ENCODE data around the gene PRDX5. TPM values are rescaled to one million over a fixed set of nuclear protein-coding genes. Genes with fewer than 3 reads are reported as not detected.

The PRDX5 gene
- total and polyA plus RNA-seq, 2 donors from 2014 or later: 192 to 1,026 TPM

DNA sequence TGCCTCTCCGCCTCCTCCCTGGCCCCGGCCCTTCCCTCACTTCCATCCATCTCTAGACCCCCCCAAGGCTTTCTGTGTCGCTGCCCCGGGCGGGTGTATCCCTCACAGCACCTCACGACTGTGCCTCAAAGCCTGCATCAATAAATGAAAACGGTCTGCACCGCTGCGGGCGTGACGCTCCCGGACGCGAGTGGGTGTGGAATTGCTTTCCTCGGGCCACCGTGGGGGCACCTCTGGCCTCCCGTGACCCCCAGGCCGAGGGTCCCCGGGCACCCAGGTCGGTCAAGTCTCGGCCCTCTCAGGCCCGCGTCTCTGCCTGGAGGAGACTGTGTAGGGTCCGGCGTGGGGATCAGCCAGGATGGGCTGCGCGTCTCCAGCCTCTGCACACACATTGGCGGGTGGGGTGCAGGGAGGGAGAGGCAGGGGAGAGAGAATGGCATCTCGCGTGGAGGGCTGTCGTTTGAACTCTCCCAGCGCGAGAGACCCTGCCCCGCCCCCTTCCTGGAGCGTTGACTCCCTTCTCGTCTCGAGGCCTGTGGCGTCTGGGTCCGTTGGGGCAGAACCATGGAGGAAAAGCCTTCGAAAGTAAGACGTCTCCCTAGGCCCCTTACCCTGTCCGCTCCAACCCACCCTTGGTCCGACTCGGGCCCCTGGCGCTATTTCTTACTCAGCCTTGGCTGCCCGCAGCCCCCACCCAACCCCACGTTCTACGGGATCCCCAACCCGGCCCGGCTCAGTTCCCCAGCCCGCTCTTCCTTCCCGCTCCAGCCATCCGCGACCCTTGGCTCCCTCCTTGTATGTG lies 17.9 kb upstream of the PRDX5 start, which contains the start of gene CATSPERZ:
TSS of gene CATSPERZ (plus strand) at position 512 of the 802 bp plus-strand sequence. CDS start at position 565, 53 bp downstream.
- Histone ChIP-seq H3K9me3 (ENCODE audit: control insufficient read depth in 2 of 3, insufficient read depth in 1 of 3, low read length in 3 of 3) (no peaks in the 10 kb centered on the region), H3K9ac (ENCODE audit: low read length in 3 of 3) (peak within 1 kb of the TSS in 1 of 3 donors; percentile 26), H3K27me3 (ENCODE audit: control insufficient read depth, insufficient read depth, low read length) (peaks cover 39% of the 10 kb centered on the region), H3K4me1 (ENCODE audit: control insufficient read depth in 2 of 3, insufficient read depth in 2 of 3, low read depth in 1 of 3, low read length in 3 of 3) (peaks cover 0 to 26% (median 0%) of the 10 kb centered on the region in 3 donors), H3K27ac (ENCODE audit: low read depth in 2 of 2, low read length in 2 of 2) (no peak within 1 kb of the TSS), H3K36me3 (ENCODE audit: control insufficient read depth in 2 of 3, insufficient read depth in 3 of 3, low read length in 3 of 3) (no peaks in the 10 kb centered on the region), H3K4me3 (ENCODE audit: low read length in 3 of 3) (peak within 1 kb of the TSS; percentile 11 to 53 (median 45))
- TF ChIP-seq, protein P1, sequence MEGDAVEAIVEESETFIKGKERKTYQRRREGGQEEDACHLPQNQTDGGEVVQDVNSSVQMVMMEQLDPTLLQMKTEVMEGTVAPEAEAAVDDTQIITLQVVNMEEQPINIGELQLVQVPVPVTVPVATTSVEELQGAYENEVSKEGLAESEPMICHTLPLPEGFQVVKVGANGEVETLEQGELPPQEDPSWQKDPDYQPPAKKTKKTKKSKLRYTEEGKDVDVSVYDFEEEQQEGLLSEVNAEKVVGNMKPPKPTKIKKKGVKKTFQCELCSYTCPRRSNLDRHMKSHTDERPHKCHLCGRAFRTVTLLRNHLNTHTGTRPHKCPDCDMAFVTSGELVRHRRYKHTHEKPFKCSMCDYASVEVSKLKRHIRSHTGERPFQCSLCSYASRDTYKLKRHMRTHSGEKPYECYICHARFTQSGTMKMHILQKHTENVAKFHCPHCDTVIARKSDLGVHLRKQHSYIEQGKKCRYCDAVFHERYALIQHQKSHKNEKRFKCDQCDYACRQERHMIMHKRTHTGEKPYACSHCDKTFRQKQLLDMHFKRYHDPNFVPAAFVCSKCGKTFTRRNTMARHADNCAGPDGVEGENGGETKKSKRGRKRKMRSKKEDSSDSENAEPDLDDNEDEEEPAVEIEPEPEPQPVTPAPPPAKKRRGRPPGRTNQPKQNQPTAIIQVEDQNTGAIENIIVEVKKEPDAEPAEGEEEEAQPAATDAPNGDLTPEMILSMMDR (IDR thresholded peaks at IDR 0.05; ENCODE audit: borderline replicate concordance, extremely low read depth, insufficient read depth): no peak
- peak in 4 of 5 donors; percentile 25 to 80 (median 62) for DNase-seq
- FAIRE-seq: no peak
- intact Hi-C loops (cut with DNase I): loop anchor here (5.0 kb wide), 1 partner anchor 108 kb away; no protein-coding TSS in a partner anchor

DNA sequence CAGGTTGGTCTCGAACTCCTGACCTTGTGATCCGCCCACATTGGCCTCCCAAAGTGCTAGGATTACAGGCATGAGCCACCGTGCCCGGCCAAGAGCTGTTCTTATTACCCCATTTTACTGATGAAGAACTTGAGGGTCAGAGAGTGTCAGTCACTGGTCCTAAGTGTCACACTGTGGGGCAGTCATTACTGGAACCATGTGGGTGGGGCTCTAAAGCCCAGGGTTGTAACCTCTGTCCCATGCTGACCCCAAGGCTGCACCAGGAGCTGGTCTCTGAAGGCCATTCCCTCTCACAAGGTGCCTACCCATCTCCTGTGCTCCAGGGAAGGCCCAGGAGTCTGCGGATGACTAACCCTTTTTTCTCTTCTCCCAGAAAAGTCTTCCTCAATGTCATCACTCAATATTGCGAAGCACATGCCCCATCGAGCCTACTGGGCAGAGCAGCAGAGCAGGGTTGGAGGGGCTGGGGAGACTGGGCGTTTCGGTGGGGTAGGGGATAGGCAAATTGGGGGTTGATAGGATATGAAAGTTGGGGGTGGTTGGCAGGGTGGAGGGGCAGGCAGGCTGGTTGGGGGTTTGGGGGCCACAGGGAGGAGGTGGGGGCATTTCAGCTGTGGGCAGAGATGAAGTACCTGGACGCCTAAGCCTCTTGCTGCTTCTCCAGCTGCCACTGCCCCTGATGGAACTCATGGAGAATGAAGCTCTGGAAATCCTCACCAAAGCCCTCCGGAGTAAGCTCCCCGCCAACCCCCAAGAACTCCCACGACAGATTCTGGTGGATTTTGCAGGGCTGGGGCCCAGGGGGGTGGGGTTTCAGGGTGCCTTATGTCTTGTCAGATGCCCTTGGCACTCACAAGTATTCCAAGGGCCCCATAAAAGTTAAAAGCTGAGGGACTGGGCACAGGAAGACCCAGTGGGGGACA lies 14.6 kb upstream of the PRDX5 start:
- intact Hi-C loops (cut with DNase I): loop anchor here (5.0 kb wide), 1 partner anchor 111 kb away; no protein-coding TSS in a partner anchor
- peaks cover 11% of the 10 kb centered on the region for H3K27me3 ChIP-seq (ENCODE audit: control insufficient read depth, insufficient read depth, low read length)
- H3K4me3 ChIP-seq (ENCODE audit: low read length in 3 of 3): no peak overlapping the region
- FAIRE-seq (no peak), DNase-seq (peak in 2 of 5 donors; percentile 68 to 75)
- peaks cover 0 to 3% (median 0%) of the 10 kb centered on the region in 3 donors for H3K36me3 ChIP-seq (ENCODE audit: control insufficient read depth in 2 of 3, insufficient read depth in 3 of 3, low read length in 3 of 3)
- H3K9me3 ChIP-seq (ENCODE audit: control insufficient read depth in 2 of 3, insufficient read depth in 1 of 3, low read length in 3 of 3): no peaks in the 10 kb centered on the region
- H3K9ac ChIP-seq (ENCODE audit: low read length in 3 of 3): peak overlapping the region in 2 of 3 donors; percentile 20 to 77
- TF ChIP-seq, protein P1 (IDR thresholded peaks at IDR 0.05; ENCODE audit: borderline replicate concordance, extremely low read depth, insufficient read depth): no peak
- H3K4me1 ChIP-seq (ENCODE audit: control insufficient read depth in 2 of 3, insufficient read depth in 2 of 3, low read depth in 1 of 3, low read length in 3 of 3): peaks cover 0 to 35% (median 7%) of the 10 kb centered on the region in 3 donors
- H3K27ac ChIP-seq (ENCODE audit: low read depth in 2 of 2, low read length in 2 of 2): peak overlapping the region in 1 of 2 donors; percentile 99

DNA sequence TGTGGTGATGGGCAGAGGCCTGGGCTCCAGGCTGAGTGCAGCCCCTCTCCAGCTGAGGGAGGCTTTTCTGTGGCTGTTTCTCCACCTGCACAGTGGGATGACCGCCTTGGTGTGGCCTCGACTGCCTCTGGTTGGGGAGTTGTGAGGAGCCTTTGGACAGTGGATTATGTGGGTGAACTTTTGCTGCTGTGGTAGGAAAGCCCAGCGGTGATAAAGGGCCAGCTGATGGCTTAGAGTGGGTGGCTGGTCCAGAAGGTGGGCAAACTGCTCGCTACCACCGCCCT lies 13.9 kb upstream of the PRDX5 start:
- TF ChIP-seq, protein P1 (IDR thresholded peaks at IDR 0.05; ENCODE audit: borderline replicate concordance, extremely low read depth, insufficient read depth): no peak
- H3K36me3 ChIP-seq (ENCODE audit: control insufficient read depth in 2 of 3, insufficient read depth in 3 of 3, low read length in 3 of 3): peaks cover 0 to 3% (median 0%) of the 10 kb centered on the region in 3 donors
- H3K27ac ChIP-seq (ENCODE audit: low read depth in 2 of 2, low read length in 2 of 2): peak overlapping the region; percentile 98 to 99
- peak overlapping the region; percentile 20 to 77 (median 31) for H3K9ac ChIP-seq (ENCODE audit: low read length in 3 of 3)
- peaks cover 9% of the 10 kb centered on the region for H3K27me3 ChIP-seq (ENCODE audit: control insufficient read depth, insufficient read depth, low read length)
- no peak for DNase-seq
- H3K9me3 ChIP-seq (ENCODE audit: control insufficient read depth in 2 of 3, insufficient read depth in 1 of 3, low read length in 3 of 3): no peaks in the 10 kb centered on the region
- no peak for FAIRE-seq
- intact Hi-C loops (cut with DNase I): loop anchor here (5.0 kb wide), 1 partner anchor 112 kb away; no protein-coding TSS in a partner anchor
- H3K4me1 ChIP-seq (ENCODE audit: control insufficient read depth in 2 of 3, insufficient read depth in 2 of 3, low read depth in 1 of 3, low read length in 3 of 3): peaks cover 0 to 34% (median 7%) of the 10 kb centered on the region in 3 donors
- H3K4me3 ChIP-seq (ENCODE audit: low read length in 3 of 3): peak overlapping the region; percentile 62 to 83 (median 77)

Measured in kidney (tissue), 14 donors.